HCT116 (cell line): ENCODE results near the gene ELAPOR1.

ENCODE experiments used
- CBX3 ChIP-seq: IDR thresholded peaks from 2 replicates; pipeline ENCODE4 v1.6.1; 2012; ENCODE audit warnings: low read depth
- CEBPB ChIP-seq: IDR thresholded peaks from 2 replicates; pipeline ENCODE4 v1.6.1; 2012; ENCODE audit warnings: low read depth
- EZH2 ChIP-seq: fragments of 200-600 bp; sonication (generic); IDR thresholded peaks from 2 replicates; pipeline ENCODE4 v1.6.1; 2017; ENCODE audit warnings: antibody characterized with exemption, mixed run types
- EZH2phosphoT487 ChIP-seq: fragments of 200-600 bp; IDR thresholded peaks from 2 replicates; pipeline ENCODE4 v1.6.1; 2018; ENCODE audit warnings: antibody characterized with exemption, borderline replicate concordance
- MAX ChIP-seq: IDR thresholded peaks from 2 replicates; pipeline ENCODE4 v1.6.1; 2012
- POLR2A ChIP-seq: IDR thresholded peaks from 2 replicates; pipeline ENCODE4 v1.7.0; 2011; ENCODE audit warnings: borderline replicate concordance; ENCODE audit not compliant: insufficient read depth, insufficient read length; ENCODE audit errors: extremely low read depth
- POLR2AphosphoS5 ChIP-seq: IDR thresholded peaks from 2 replicates; pipeline ENCODE4 v1.6.1; 2011; ENCODE audit warnings: mild to moderate bottlenecking, low read depth, low read length, moderate library complexity
- RAD21 ChIP-seq: IDR thresholded peaks from 2 replicates; pipeline ENCODE4 v1.6.1; 2012; ENCODE audit warnings: low read depth, mild to moderate bottlenecking
- REST ChIP-seq: IDR thresholded peaks from 2 replicates; pipeline ENCODE4 v1.6.1; 2012; ENCODE audit warnings: low read depth
- SIN3A ChIP-seq: IDR thresholded peaks from 2 replicates; pipeline ENCODE4 v1.6.1; 2012; ENCODE audit warnings: low read depth
- YY1 ChIP-seq: IDR thresholded peaks from 2 replicates; pipeline ENCODE4 v1.6.1; 2011; ENCODE audit warnings: low read length, low read depth, moderate library complexity, mild to moderate bottlenecking; ENCODE audit not compliant: insufficient replicate concordance; ENCODE audit errors: extremely low read depth
- ZNF274 ChIP-seq: fragments of 200-500 bp; sonication (Bioruptor generic); IDR thresholded peaks from 2 replicates; pipeline ENCODE4 v1.6.1; 2014; ENCODE audit warnings: mild to moderate bottlenecking, low read depth, low read length, inconsistent platforms
- TF ChIP-seq, protein P1 (sequence below), 3 experiments: fragments of 200-600 bp in 1 of 3; sonication (generic) in 1 of 3; IDR thresholded peaks in 2 of 3; conservative IDR thresholded peaks in 1 of 3; 2 replicates each; pipeline ENCODE4 v1.5.1; 2012 to 2017; ENCODE audit warnings: low read depth in 2 of 3, low read length in 2 of 3, antibody characterized with exemption in 1 of 3, borderline replicate concordance in 1 of 3, control low read depth in 1 of 3, mild to moderate bottlenecking in 1 of 3, mixed read lengths in 1 of 3, mixed run types in 1 of 3, moderate library complexity in 1 of 3; ENCODE audit not compliant: insufficient read depth in 1 of 3
- TF ChIP-seq, protein P2 (sequence below): IDR thresholded peaks from 2 replicates; pipeline ENCODE4 v1.6.1; 2011; ENCODE audit warnings: mild to moderate bottlenecking, low read length, moderate library complexity; ENCODE audit not compliant: insufficient replicate concordance; ENCODE audit errors: extremely low read depth

GRCh38 chr1:109084563-109085517, 29.1 kb upstream of the ELAPOR1 start:
- TF ChIP-seq, protein P1, sequence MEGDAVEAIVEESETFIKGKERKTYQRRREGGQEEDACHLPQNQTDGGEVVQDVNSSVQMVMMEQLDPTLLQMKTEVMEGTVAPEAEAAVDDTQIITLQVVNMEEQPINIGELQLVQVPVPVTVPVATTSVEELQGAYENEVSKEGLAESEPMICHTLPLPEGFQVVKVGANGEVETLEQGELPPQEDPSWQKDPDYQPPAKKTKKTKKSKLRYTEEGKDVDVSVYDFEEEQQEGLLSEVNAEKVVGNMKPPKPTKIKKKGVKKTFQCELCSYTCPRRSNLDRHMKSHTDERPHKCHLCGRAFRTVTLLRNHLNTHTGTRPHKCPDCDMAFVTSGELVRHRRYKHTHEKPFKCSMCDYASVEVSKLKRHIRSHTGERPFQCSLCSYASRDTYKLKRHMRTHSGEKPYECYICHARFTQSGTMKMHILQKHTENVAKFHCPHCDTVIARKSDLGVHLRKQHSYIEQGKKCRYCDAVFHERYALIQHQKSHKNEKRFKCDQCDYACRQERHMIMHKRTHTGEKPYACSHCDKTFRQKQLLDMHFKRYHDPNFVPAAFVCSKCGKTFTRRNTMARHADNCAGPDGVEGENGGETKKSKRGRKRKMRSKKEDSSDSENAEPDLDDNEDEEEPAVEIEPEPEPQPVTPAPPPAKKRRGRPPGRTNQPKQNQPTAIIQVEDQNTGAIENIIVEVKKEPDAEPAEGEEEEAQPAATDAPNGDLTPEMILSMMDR (IDR thresholded peaks at IDR 0.05 in 2 of 3, conservative IDR thresholded peaks at IDR 0.05 in 1 of 3; ENCODE audit: borderline replicate concordance in 1 of 3, insufficient read depth in 1 of 3, low read depth in 2 of 3, low read length in 2 of 3), result no peak
- TF ChIP-seq REST, result no peak
- TF ChIP-seq YY1, result no peak
- no peak for TF ChIP-seq POLR2A
- no peak for TF ChIP-seq ZNF274
- no peak for TF ChIP-seq CEBPB
- no peak for TF ChIP-seq EZH2
- no peak for TF ChIP-seq POLR2AphosphoS5
- no peak for TF ChIP-seq EZH2phosphoT487
- TF ChIP-seq SIN3A, result no peak
- no peak for TF ChIP-seq MAX
- no peak for TF ChIP-seq CBX3
- no peak for TF ChIP-seq RAD21
- TF ChIP-seq, protein P2, sequence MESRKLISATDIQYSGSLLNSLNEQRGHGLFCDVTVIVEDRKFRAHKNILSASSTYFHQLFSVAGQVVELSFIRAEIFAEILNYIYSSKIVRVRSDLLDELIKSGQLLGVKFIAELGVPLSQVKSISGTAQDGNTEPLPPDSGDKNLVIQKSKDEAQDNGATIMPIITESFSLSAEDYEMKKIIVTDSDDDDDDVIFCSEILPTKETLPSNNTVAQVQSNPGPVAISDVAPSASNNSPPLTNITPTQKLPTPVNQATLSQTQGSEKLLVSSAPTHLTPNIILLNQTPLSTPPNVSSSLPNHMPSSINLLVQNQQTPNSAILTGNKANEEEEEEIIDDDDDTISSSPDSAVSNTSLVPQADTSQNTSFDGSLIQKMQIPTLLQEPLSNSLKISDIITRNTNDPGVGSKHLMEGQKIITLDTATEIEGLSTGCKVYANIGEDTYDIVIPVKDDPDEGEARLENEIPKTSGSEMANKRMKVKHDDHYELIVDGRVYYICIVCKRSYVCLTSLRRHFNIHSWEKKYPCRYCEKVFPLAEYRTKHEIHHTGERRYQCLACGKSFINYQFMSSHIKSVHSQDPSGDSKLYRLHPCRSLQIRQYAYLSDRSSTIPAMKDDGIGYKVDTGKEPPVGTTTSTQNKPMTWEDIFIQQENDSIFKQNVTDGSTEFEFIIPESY, result no peak
